ENCODE results near the gene TRAPPC14. TPM values are rescaled to one million over a fixed set of nuclear protein-coding genes. Genes with fewer than 3 reads are reported as not detected.
"Not testable (repeated sequence)": the region's sequence is repeated elsewhere in the genome, so short reads cannot be mapped to it uniquely, and the experiment has no call there.

Gene TRAPPC14
- total and polyA plus RNA-seq, 2 experiments from 2014 or later = 14.2 to 25.0 TPM

DNA sequence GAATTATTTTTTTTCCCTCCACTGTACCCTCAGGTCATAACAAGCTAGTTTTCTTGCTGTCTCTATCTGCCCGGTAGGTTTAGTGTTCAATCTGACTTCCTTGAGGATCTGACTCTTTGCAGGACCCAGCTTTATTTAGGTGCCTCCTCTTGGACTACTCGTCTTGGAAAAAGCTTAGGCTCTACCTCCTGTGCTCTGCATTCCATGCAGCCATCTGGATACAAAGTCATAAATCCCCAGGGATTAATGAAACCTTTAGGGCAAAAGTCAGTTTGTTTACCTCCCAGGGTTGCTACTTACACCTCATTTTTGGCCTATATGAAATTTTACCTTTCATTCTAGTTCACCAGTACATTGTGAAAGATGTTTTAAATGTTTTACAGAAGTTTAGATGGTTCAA lies 27.2 kb upstream of the TRAPPC14 start:
- DNase-seq (ENCODE audit: low read depth in 1 of 2, low spot score in 1 of 2) = no peak
- no peak overlapping the region for H3K27ac ChIP-seq
- H3K36me3 ChIP-seq = no peaks in the 10 kb centered on the region
- no peak overlapping the region for H3K4me3 ChIP-seq
- TF ChIP-seq, protein P1, sequence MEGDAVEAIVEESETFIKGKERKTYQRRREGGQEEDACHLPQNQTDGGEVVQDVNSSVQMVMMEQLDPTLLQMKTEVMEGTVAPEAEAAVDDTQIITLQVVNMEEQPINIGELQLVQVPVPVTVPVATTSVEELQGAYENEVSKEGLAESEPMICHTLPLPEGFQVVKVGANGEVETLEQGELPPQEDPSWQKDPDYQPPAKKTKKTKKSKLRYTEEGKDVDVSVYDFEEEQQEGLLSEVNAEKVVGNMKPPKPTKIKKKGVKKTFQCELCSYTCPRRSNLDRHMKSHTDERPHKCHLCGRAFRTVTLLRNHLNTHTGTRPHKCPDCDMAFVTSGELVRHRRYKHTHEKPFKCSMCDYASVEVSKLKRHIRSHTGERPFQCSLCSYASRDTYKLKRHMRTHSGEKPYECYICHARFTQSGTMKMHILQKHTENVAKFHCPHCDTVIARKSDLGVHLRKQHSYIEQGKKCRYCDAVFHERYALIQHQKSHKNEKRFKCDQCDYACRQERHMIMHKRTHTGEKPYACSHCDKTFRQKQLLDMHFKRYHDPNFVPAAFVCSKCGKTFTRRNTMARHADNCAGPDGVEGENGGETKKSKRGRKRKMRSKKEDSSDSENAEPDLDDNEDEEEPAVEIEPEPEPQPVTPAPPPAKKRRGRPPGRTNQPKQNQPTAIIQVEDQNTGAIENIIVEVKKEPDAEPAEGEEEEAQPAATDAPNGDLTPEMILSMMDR (IDR thresholded peaks at IDR 0.05; ENCODE audit: low read depth, low read length) = no peak
- no peaks in the 10 kb centered on the region for H3K9me3 ChIP-seq (ENCODE audit: low read depth)
- peaks cover 15% of the 10 kb centered on the region for H3K4me1 ChIP-seq (ENCODE audit: low read depth)
- H3K27me3 ChIP-seq = no peaks in the 10 kb centered on the region

DNA sequence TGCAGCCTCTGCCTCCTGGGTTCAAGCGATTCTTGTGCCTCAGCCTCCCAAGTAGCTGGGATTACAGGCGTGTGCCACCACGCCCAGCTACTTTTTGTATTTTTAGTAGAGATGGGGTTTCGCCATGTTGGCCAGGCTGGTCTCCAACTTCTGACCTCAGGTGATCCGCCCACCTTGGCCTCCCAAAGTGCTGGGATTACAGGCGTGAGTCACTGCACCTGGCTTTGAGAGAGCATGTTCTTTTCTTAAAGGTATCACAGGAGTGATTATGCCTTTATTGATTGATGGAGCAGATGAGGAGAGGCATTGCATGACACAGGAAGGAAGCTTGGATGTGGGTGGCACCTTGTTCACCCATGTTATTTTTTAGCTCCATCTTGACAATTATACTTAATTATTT lies 24.6 kb upstream of the TRAPPC14 start:
- not testable (repeated sequence) for H3K36me3 ChIP-seq; H3K9me3 ChIP-seq (ENCODE audit: low read depth); H3K27ac ChIP-seq; DNase-seq (ENCODE audit: low read depth in 1 of 2, low spot score in 1 of 2); H3K4me1 ChIP-seq (ENCODE audit: low read depth); H3K27me3 ChIP-seq; H3K4me3 ChIP-seq

DNA sequence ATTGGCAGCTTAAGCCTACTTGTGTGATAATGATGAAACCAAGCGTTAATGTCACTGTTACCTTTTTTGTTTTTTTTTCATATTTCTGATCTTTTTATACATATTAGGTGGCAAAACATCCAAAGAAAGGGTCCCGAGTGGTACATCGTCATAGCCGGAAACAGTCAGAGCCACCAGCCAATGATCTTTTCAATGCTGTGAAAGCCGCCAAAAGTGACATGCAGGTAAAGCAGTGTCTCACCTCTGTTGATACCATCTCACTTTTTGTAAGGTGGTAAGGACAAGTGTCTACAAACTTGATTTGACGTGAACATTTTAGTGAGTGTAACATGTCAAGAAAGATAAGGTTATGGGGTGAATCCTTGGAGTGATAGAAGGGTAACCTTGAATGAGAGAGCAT lies 24.1 kb upstream of the TRAPPC14 start:
- not testable (repeated sequence) for H3K4me3 ChIP-seq; DNase-seq (ENCODE audit: low read depth in 1 of 2, low spot score in 1 of 2); H3K27me3 ChIP-seq; H3K9me3 ChIP-seq (ENCODE audit: low read depth); H3K36me3 ChIP-seq; H3K4me1 ChIP-seq (ENCODE audit: low read depth); H3K27ac ChIP-seq

DNA sequence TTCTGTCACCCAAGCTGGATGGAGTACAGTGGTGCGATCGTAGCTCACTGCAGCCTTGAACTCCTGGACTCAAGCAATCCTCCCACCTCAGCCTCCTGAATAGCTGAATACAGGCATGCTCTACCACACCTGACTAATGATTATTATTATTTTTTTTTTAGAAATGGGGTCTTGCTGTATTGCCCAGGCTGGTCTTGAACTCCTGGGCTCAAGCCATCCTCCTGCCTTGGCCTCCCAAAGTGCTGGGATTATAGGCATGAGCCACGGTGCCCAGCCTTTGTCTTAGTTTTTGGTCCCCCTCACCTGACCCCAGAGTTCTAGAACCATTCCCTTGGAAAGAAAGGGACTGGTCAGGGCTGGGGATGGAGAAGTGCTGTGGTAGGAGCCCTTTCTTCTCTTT lies 21.6 kb upstream of the TRAPPC14 start:
- not testable (repeated sequence) for H3K27ac ChIP-seq; H3K9me3 ChIP-seq (ENCODE audit: low read depth); H3K36me3 ChIP-seq; H3K4me3 ChIP-seq; DNase-seq (ENCODE audit: low read depth in 1 of 2, low spot score in 1 of 2); H3K27me3 ChIP-seq; H3K4me1 ChIP-seq (ENCODE audit: low read depth)

GRCh38 chr7:100177045-100178001 lies 18.8 kb upstream of the TRAPPC14 start, which contains the start of the genes GPC2 and STAG3:
Gene GPC2 (minus strand): TSS chr7:100177381. CDS start chr7:100177199, 182 bp downstream.
Gene STAG3 (plus strand): TSS chr7:100177918. CDS start chr7:100180557, 2,639 bp downstream.
- Histone ChIP-seq H3K36me3 (no peaks in the 10 kb centered on the region), H3K4me1 (ENCODE audit: low read depth) (no peaks in the 10 kb centered on the region), H3K9me3 (ENCODE audit: low read depth) (no peaks in the 10 kb centered on the region), H3K4me3 (peak within 1 kb of the TSS; percentile 84), H3K27me3 (no peaks in the 10 kb centered on the region), H3K27ac (no peak within 1 kb of the TSS)
- TF ChIP-seq, protein P1 (IDR thresholded peaks at IDR 0.05; ENCODE audit: low read depth, low read length) = no peak
- peak; percentile 97 for DNase-seq (ENCODE audit: low read depth in 1 of 2, low spot score in 1 of 2)

DNA sequence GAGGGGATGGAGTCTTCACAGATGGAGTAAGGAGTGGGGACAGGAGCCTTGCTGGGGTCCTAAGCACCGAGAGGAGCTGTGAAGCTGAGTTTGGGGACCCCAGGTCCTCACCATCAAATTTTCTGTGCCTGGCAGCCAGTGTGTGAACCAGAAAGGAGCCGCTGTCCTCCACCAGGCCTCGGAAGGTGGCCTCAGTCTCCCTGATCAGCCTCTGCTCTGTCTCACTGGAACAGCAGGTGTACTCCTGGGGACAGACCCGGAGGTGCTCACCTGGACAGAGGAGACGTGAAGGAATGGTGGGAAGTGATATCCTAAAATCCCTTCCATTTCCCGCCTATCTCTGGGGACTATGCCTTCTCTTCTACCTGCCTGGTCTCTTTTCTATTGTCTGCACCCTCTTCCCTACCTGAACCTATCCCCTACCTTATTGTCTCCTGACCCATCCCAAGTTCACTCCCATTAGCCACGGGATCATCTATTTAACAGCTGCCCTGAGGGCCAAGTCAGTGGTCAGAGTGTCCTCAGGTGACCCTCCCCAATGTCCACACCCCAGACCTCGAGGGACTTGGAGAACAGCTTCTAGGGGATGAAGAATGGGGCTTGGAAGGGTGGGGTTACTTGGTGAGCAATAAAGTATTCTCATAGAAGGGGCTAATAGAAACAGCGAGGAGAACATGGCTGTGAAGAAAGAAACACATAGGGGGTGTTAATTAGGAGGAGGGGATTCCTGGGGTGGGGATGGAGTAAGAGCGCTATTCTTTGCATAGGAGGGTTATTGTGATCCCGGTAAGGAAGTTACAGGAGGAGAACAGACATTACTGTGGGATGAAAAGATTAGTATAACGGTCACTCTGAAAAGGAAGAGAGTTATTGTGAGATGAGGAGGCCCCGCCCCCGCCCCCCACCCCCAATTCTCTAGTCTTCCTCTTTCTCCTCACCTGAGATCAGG lies 17.8 kb upstream of the TRAPPC14 start:
- TF ChIP-seq, protein P1 (IDR thresholded peaks at IDR 0.05; ENCODE audit: low read depth, low read length) = no peak
- Histone ChIP-seq H3K4me3 (peak overlapping the region; percentile 84), H3K27ac (no peak overlapping the region), H3K36me3 (no peaks in the 10 kb centered on the region), H3K4me1 (ENCODE audit: low read depth) (no peaks in the 10 kb centered on the region), H3K9me3 (ENCODE audit: low read depth) (no peaks in the 10 kb centered on the region), H3K27me3 (peaks cover 7% of the 10 kb centered on the region)
- no peak for DNase-seq (ENCODE audit: low read depth in 1 of 2, low spot score in 1 of 2)
